GM23338 (cell line): ENCODE results near the gene TIAM1. TPM values are rescaled to one million over a fixed set of nuclear protein-coding genes. Genes with fewer than 3 reads are reported as not detected.

Source experiments
- ATAC-seq: fragments of 200-7000 bp; cut with Tn5 transposase; 3 replicates; pipeline ENCODE4 v1.9.1; 2020
- DNase-seq: peaks from one replicate; pipeline ENCODE4 v3.0.0-alpha.2; 2015; ENCODE audit warnings: low spot score
- H2AFZ ChIP-seq: fragments of 200-600 bp; sonication (generic); 2 replicates; pipeline ENCODE4 v1.8.0; 2016; ENCODE audit warnings: antibody characterized with exemption, mild to moderate bottlenecking, moderate library complexity
- H3F3A ChIP-seq: fragments of 200-600 bp; sonication (generic); replicated peaks from 2 replicates; pipeline ENCODE4 v1.8.0; 2017; ENCODE audit warnings: antibody characterized with exemption, mixed run types, low read depth
- H3K27ac ChIP-seq: fragments of 200-600 bp; sonication (generic); 2 replicates; pipeline ENCODE4 v1.6.1; 2016; ENCODE audit warnings: low read depth
- H3K27me3 ChIP-seq: fragments of 200-600 bp; sonication (generic); 2 replicates; pipeline ENCODE4 v1.8.0; 2016; ENCODE audit warnings: mild to moderate bottlenecking, mixed run types, moderate library complexity; ENCODE audit not compliant: insufficient read depth
- H3K36me3 ChIP-seq: fragments of 200-600 bp; sonication (generic); 2 replicates; pipeline ENCODE4 v1.8.0; 2016; ENCODE audit warnings: mild to moderate bottlenecking; ENCODE audit not compliant: insufficient read depth
- H3K4me1 ChIP-seq: fragments of 200-600 bp; sonication (generic); 2 replicates; pipeline ENCODE4 v1.8.0; 2016; ENCODE audit warnings: mild to moderate bottlenecking, moderate library complexity; ENCODE audit not compliant: insufficient read depth
- H3K4me2 ChIP-seq: fragments of 200-600 bp; sonication (generic); 2 replicates; pipeline ENCODE4 v1.7.1; 2017; ENCODE audit warnings: mixed run types
- H3K4me3 ChIP-seq: fragments of 200-600 bp; sonication (generic); 2 replicates; pipeline ENCODE4 v1.6.1; 2016; ENCODE audit warnings: mixed run types
- H3K79me2 ChIP-seq: fragments of 200-600 bp; sonication (generic); replicated peaks from 2 replicates; pipeline ENCODE4 v1.8.0; 2017; ENCODE audit warnings: mild to moderate bottlenecking; ENCODE audit not compliant: insufficient read depth
- H3K9me2 ChIP-seq: fragments of 200-600 bp; sonication (generic); 2 replicates; pipeline ENCODE4 v1.8.0; 2017; ENCODE audit not compliant: insufficient read depth
- H4K20me1 ChIP-seq: fragments of 200-600 bp; sonication (generic); replicated peaks from 2 replicates; pipeline ENCODE4 v1.8.0; 2017; ENCODE audit warnings: mild to moderate bottlenecking; ENCODE audit not compliant: insufficient read depth
- H3K27ac Mint-ChIP-seq: 2 replicates; pipeline ENCODE4 v1.8.0; 2020; ENCODE audit warnings: inconsistent platforms, mild to moderate bottlenecking, moderate library complexity, mixed read lengths
- H3K27me3 Mint-ChIP-seq: 3 replicates; pipeline ENCODE4 v1.8.0; 2022; ENCODE audit warnings: low read depth, mild to moderate bottlenecking, moderate library complexity, mixed read lengths, inconsistent platforms; ENCODE audit not compliant: insufficient read depth, poor library complexity
- H3K36me3 Mint-ChIP-seq: 3 replicates; pipeline ENCODE4 v1.8.0; 2021; ENCODE audit warnings: low read depth, mild to moderate bottlenecking, inconsistent platforms, moderate library complexity, mixed read lengths
- H3K4me1 Mint-ChIP-seq: 3 replicates; pipeline ENCODE4 v1.8.0; 2020; ENCODE audit warnings: mild to moderate bottlenecking, inconsistent platforms, mixed read lengths
- H3K4me3 Mint-ChIP-seq: 3 replicates; pipeline ENCODE4 v1.8.0; 2021; ENCODE audit warnings: moderate library complexity, mild to moderate bottlenecking, inconsistent platforms, mixed read lengths
- H3K9me3 Mint-ChIP-seq: 3 replicates; pipeline ENCODE4 v1.8.0; 2020; ENCODE audit warnings: moderate library complexity, mild to moderate bottlenecking, inconsistent platforms, mixed read lengths
- CREB1 ChIP-seq: fragments of 250-450 bp; sonication (Bioruptor Pico); IDR thresholded peaks from 2 replicates; pipeline ENCODE4 v1.5.0; 2020; ENCODE audit warnings: low read depth, mild to moderate bottlenecking, moderate library complexity
- EZH2 ChIP-seq: fragments of 200-600 bp; sonication (generic); IDR thresholded peaks from one replicate; pipeline ENCODE4 v1.8.0; 2017; ENCODE audit warnings: antibody characterized with exemption, mild to moderate bottlenecking, low read depth; ENCODE audit not compliant: unreplicated experiment
- EZH2phosphoT487 ChIP-seq: fragments of 200-600 bp; sonication (generic); IDR thresholded peaks from one replicate; pipeline ENCODE4 v1.8.1; 2018; ENCODE audit warnings: antibody characterized with exemption; ENCODE audit not compliant: unreplicated experiment
- JUNB ChIP-seq: IDR thresholded peaks from one replicate; pipeline ENCODE4 v1.6.1; 2016; ENCODE audit warnings: antibody characterized with exemption; ENCODE audit not compliant: unreplicated experiment
- NANOG ChIP-seq: IDR thresholded peaks from 2 replicates; pipeline ENCODE4 v1.6.1; 2016; ENCODE audit warnings: antibody characterized with exemption, borderline replicate concordance
- POLR2AphosphoS5 ChIP-seq: IDR thresholded peaks from 2 replicates; pipeline ENCODE4 v1.6.1; 2016; ENCODE audit warnings: antibody characterized with exemption, low read depth
- STAT1 ChIP-seq: IDR thresholded peaks from one replicate; pipeline ENCODE4 v1.6.1; 2016; ENCODE audit warnings: antibody characterized with exemption; ENCODE audit not compliant: unreplicated experiment
- ZNF331 ChIP-seq: fragments of 250-450 bp; sonication (Bioruptor Pico); IDR thresholded peaks from 2 replicates; pipeline ENCODE4 v1.5.0; 2020; ENCODE audit warnings: low read depth, mild to moderate bottlenecking, moderate library complexity
- polyA plus RNA-seq: library from polyadenylated mRNA; unstranded; fragments of >200 nt; fragmentation: Nextera tagmentation; extraction: Ambion mirVana; gene quantifications from 2 replicates; pipeline ENCODE4 v1.2.1, GENCODE V29; 2016
- total RNA-seq: library from RNA; depleted of rRNA; stranded (reverse); fragments of >200 nt; shearing (Covaris generic); gene quantifications from 2 replicates; pipeline ENCODE4 v1.2.3, GENCODE V29; 2014
- TF ChIP-seq, protein P1 (sequence below): IDR thresholded peaks from 2 replicates; pipeline ENCODE4 v1.6.1; 2016; ENCODE audit warnings: antibody characterized with exemption
- TF ChIP-seq, protein P2 (sequence below): IDR thresholded peaks from one replicate; pipeline ENCODE4 v1.6.1; 2018; ENCODE audit warnings: antibody characterized with exemption; ENCODE audit not compliant: unreplicated experiment
- TF ChIP-seq, protein P3 (sequence below): fragments of 250-450 bp; sonication (Bioruptor Pico); IDR thresholded peaks from 2 replicates; pipeline ENCODE4 v1.5.0; 2020; ENCODE audit warnings: mild to moderate bottlenecking, moderate library complexity
- TF ChIP-seq, protein P4 (sequence below), 2 experiments: fragments of 200-600 bp in 1 of 2; sonication (generic) in 1 of 2; conservative IDR thresholded peaks; 2 replicates each; pipeline versions ENCODE4 v1.5.1 to v1.6.1; 2016 to 2017; ENCODE audit warnings: antibody characterized with exemption in 2 of 2, low read depth in 2 of 2, mild to moderate bottlenecking in 2 of 2, moderate library complexity in 1 of 2

The TIAM1 gene
- total and polyA plus RNA-seq, 2 experiments from 2014 or later = 18.5 to 20.0 TPM

DNA sequence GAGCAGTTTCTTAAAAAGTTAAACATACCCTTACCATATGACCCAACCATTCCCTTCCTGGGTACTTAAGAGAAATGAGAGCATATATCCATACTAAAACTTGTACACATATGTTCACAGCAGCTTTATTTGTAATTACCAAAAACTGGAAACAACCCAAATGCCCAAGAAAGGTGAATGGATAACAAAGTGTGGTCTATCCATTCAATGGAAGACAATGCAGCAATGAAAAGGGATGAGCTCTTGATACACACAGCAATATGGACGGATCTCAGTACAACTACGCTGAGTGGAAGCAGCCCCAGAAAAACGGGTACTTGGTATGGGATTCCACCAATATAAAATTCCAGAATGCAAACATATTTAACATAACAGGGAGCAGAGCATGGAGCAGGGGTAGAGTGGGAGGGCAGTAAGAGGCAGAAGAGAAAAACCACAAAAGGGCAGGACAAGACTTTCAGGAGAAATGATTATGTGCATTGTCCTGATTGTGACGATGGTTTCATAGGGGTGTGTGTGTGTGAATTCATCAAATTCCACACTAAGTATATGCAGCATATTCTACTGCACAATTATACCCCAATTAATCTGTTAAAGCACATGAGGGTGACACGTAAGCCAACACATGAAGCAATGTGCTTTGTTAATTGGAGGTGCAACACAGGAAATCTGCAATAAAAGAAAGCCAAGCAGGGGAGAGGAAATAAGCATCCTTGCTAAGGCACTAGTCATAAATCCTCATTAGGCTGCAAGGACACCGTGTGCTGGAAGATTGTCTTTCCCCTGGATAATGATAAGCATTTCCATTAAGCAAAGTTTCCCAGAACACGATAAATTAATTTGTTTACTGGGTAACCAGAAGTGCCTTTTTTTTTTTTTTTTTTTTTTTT lies 192.7 kb downstream of the TIAM1 start:
- H3K27ac Mint-ChIP-seq = no peak overlapping the region
- no peaks in the 10 kb centered on the region for H4K20me1 ChIP-seq
- H3K4me1 ChIP-seq = peaks cover 14% of the 10 kb centered on the region
- H3K27ac ChIP-seq = no peak overlapping the region
- no peak overlapping the region for H3K4me3 ChIP-seq
- H3K27me3 Mint-ChIP-seq = peaks cover 6% of the 10 kb centered on the region
- ATAC-seq (no peak), DNase-seq (no peak)
- peaks cover 12% of the 10 kb centered on the region for H3K4me1 Mint-ChIP-seq
- no peaks in the 10 kb centered on the region for H3K9me2 ChIP-seq
- no peaks in the 10 kb centered on the region for H3F3A ChIP-seq
- H3K4me3 Mint-ChIP-seq = no peak overlapping the region
- peaks cover 11% of the 10 kb centered on the region for H3K9me3 Mint-ChIP-seq
- H3K27me3 ChIP-seq = no peaks in the 10 kb centered on the region
- H3K36me3 ChIP-seq = peaks cover 3% of the 10 kb centered on the region; the same call in 1 of the 2 replicates
- TF ChIP-seq POLR2AphosphoS5 = no peak
- no peak for TF ChIP-seq ZNF331
- TF ChIP-seq EZH2 = no peak
- TF ChIP-seq, protein P1, sequence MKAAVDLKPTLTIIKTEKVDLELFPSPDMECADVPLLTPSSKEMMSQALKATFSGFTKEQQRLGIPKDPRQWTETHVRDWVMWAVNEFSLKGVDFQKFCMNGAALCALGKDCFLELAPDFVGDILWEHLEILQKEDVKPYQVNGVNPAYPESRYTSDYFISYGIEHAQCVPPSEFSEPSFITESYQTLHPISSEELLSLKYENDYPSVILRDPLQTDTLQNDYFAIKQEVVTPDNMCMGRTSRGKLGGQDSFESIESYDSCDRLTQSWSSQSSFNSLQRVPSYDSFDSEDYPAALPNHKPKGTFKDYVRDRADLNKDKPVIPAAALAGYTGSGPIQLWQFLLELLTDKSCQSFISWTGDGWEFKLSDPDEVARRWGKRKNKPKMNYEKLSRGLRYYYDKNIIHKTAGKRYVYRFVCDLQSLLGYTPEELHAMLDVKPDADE = no peak
- TF ChIP-seq, protein P2, sequence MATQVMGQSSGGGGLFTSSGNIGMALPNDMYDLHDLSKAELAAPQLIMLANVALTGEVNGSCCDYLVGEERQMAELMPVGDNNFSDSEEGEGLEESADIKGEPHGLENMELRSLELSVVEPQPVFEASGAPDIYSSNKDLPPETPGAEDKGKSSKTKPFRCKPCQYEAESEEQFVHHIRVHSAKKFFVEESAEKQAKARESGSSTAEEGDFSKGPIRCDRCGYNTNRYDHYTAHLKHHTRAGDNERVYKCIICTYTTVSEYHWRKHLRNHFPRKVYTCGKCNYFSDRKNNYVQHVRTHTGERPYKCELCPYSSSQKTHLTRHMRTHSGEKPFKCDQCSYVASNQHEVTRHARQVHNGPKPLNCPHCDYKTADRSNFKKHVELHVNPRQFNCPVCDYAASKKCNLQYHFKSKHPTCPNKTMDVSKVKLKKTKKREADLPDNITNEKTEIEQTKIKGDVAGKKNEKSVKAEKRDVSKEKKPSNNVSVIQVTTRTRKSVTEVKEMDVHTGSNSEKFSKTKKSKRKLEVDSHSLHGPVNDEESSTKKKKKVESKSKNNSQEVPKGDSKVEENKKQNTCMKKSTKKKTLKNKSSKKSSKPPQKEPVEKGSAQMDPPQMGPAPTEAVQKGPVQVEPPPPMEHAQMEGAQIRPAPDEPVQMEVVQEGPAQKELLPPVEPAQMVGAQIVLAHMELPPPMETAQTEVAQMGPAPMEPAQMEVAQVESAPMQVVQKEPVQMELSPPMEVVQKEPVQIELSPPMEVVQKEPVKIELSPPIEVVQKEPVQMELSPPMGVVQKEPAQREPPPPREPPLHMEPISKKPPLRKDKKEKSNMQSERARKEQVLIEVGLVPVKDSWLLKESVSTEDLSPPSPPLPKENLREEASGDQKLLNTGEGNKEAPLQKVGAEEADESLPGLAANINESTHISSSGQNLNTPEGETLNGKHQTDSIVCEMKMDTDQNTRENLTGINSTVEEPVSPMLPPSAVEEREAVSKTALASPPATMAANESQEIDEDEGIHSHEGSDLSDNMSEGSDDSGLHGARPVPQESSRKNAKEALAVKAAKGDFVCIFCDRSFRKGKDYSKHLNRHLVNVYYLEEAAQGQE = no peak
- TF ChIP-seq NANOG = no peak
- no peak for TF ChIP-seq CREB1 (CRISPR knock-in tag)
- TF ChIP-seq EZH2phosphoT487 = no peak
- TF ChIP-seq, protein P3, sequence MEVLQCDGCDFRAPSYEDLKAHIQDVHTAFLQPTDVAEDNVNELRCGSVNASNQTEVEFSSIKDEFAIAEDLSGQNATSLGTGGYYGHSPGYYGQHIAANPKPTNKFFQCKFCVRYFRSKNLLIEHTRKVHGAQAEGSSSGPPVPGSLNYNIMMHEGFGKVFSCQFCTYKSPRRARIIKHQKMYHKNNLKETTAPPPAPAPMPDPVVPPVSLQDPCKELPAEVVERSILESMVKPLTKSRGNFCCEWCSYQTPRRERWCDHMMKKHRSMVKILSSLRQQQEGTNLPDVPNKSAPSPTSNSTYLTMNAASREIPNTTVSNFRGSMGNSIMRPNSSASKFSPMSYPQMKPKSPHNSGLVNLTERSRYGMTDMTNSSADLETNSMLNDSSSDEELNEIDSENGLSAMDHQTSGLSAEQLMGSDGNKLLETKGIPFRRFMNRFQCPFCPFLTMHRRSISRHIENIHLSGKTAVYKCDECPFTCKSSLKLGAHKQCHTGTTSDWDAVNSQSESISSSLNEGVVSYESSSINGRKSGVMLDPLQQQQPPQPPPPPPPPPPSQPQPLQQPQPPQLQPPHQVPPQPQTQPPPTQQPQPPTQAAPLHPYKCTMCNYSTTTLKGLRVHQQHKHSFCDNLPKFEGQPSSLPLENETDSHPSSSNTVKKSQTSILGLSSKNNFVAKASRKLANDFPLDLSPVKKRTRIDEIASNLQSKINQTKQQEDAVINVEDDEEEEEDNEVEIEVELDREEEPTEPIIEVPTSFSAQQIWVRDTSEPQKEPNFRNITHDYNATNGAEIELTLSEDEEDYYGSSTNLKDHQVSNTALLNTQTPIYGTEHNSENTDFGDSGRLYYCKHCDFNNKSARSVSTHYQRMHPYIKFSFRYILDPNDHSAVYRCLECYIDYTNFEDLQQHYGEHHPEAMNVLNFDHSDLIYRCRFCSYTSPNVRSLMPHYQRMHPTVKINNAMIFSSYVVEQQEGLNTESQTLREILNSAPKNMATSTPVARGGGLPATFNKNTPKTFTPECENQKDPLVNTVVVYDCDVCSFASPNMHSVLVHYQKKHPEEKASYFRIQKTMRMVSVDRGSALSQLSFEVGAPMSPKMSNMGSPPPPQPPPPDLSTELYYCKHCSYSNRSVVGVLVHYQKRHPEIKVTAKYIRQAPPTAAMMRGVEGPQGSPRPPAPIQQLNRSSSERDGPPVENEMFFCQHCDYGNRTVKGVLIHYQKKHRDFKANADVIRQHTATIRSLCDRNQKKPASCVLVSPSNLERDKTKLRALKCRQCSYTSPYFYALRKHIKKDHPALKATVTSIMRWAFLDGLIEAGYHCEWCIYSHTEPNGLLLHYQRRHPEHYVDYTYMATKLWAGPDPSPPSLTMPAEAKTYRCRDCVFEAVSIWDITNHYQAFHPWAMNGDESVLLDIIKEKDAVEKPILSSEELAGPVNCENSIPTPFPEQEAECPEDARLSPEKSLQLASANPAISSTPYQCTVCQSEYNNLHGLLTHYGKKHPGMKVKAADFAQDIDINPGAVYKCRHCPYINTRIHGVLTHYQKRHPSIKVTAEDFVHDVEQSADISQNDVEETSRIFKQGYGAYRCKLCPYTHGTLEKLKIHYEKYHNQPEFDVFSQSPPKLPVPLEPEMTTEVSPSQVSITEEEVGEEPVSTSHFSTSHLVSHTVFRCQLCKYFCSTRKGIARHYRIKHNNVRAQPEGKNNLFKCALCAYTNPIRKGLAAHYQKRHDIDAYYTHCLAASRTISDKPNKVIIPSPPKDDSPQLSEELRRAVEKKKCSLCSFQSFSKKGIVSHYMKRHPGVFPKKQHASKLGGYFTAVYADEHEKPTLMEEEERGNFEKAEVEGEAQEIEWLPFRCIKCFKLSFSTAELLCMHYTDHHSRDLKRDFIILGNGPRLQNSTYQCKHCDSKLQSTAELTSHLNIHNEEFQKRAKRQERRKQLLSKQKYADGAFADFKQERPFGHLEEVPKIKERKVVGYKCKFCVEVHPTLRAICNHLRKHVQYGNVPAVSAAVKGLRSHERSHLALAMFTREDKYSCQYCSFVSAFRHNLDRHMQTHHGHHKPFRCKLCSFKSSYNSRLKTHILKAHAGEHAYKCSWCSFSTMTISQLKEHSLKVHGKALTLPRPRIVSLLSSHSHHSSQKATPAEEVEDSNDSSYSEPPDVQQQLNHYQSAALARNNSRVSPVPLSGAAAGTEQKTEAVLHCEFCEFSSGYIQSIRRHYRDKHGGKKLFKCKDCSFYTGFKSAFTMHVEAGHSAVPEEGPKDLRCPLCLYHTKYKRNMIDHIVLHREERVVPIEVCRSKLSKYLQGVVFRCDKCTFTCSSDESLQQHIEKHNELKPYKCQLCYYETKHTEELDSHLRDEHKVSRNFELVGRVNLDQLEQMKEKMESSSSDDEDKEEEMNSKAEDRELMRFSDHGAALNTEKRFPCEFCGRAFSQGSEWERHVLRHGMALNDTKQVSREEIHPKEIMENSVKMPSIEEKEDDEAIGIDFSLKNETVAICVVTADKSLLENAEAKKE = no peak
- TF ChIP-seq, protein P4, sequence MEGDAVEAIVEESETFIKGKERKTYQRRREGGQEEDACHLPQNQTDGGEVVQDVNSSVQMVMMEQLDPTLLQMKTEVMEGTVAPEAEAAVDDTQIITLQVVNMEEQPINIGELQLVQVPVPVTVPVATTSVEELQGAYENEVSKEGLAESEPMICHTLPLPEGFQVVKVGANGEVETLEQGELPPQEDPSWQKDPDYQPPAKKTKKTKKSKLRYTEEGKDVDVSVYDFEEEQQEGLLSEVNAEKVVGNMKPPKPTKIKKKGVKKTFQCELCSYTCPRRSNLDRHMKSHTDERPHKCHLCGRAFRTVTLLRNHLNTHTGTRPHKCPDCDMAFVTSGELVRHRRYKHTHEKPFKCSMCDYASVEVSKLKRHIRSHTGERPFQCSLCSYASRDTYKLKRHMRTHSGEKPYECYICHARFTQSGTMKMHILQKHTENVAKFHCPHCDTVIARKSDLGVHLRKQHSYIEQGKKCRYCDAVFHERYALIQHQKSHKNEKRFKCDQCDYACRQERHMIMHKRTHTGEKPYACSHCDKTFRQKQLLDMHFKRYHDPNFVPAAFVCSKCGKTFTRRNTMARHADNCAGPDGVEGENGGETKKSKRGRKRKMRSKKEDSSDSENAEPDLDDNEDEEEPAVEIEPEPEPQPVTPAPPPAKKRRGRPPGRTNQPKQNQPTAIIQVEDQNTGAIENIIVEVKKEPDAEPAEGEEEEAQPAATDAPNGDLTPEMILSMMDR (conservative IDR thresholded peaks at IDR 0.05; ENCODE audit: low read depth in 2 of 2) = no peak
- no peak for TF ChIP-seq STAT1
- no peak for TF ChIP-seq JUNB
- no peaks in the 10 kb centered on the region for H3K79me2 ChIP-seq
- H3K4me2 ChIP-seq = no peak overlapping the region
- H3K36me3 Mint-ChIP-seq = peaks cover 55% of the 10 kb centered on the region
- H2AFZ ChIP-seq = no peak overlapping the region
